Activated naive CD4-positive, alpha-beta T cell treated with Interleukin-2 at 50 U/mL for 16 hours (primary cell): ENCODE data around the gene ASB16.
"Not testable (repeated sequence)": the region's sequence is repeated elsewhere in the genome, so short reads cannot be mapped to it uniquely, and the experiment has no call there.

Experiments
- DNase-seq: peaks from one replicate; pipeline ENCODE4 v3.0.0-alpha.2; 2020

The ASB16 gene

GRCh38 chr17:44170499-44171201 is at the start of gene ASB16:
Gene ASB16, plus strand, starts transcription at chr17:44170704. Its CDS starts 86 bp downstream, at chr17:44170790.
- no peak for DNase-seq

GRCh38 chr17:44120851-44121605 is 49.5 kb upstream of the ASB16 start:
- DNase-seq = no peak

GRCh38 chr17:44121997-44122815 is 48.3 kb upstream of the ASB16 start:
- DNase-seq = no peak

- peak; percentile 27 for DNase-seq
These were observed 47.6 kb upstream of the ASB16 start for GRCh38 chr17:44122816-44123355.

GRCh38 chr17:44123356-44124117 is 47.0 kb upstream of the ASB16 start, which contains the start of gene HDAC5:
Gene HDAC5, minus strand, starts transcription at chr17:44123641. Its CDS starts 6,126 bp downstream, at chr17:44117515.
- peak; percentile 98 for DNase-seq

- DNase-seq = no peak
These were observed 46.4 kb upstream of the ASB16 start for GRCh38 chr17:44124118-44124438.

GRCh38 chr17:44128383-44128782 is 42.1 kb upstream of the ASB16 start:
- DNase-seq = no peak

- no peak for DNase-seq
These were observed 39.7 kb upstream of the ASB16 start for GRCh38 chr17:44130693-44131349.

- DNase-seq = not testable (repeated sequence)
These were observed 39.1 kb upstream of the ASB16 start for GRCh38 chr17:44131372-44131771.

- no peak for DNase-seq
These were observed 38.2 kb upstream of the ASB16 start for GRCh38 chr17:44132275-44132821.

- DNase-seq = no peak
These were observed 36.5 kb upstream of the ASB16 start for GRCh38 chr17:44133918-44134476.

- DNase-seq = no peak
These were observed 35.5 kb upstream of the ASB16 start for GRCh38 chr17:44134752-44135568.

- peak; percentile 81 for DNase-seq
These were observed 32.4 kb upstream of the ASB16 start for GRCh38 chr17:44137891-44138709.

- not testable (repeated sequence) for DNase-seq
These were observed 26.6 kb upstream of the ASB16 start for GRCh38 chr17:44143921-44144320.

- no peak for DNase-seq
These were observed 25.4 kb upstream of the ASB16 start for GRCh38 chr17:44144966-44145739.

- DNase-seq = no peak
These were observed 23.8 kb upstream of the ASB16 start for GRCh38 chr17:44146375-44147346.

- DNase-seq = no peak
These were observed 22.7 kb upstream of the ASB16 start for GRCh38 chr17:44147812-44148211.
